Measurements from ENCODE around the gene AMPH.
A peak's percentile ranks its signal among the peaks of the same experiment; 100 is the strongest.

AMPH gene

DNA sequence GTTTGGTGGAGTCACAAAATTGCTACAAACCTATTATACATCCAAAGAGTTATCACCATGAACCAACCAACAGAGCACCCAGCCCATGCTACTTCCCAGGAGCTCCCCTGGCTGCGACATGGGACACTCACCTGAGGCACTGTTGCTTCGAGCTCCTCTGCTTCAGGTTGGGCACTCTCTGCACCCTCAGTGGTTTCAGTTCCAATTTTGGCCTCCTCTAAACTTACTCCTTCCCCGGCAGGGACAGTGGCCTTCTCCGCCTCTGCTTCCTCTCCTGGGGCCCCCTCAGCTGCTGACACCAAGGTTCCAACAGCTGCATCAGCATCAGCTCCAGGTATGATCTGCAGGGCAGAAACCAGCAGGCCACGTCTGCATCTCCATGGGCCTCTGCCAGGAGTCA, 237.3 kb downstream of the AMPH start:
- H3K4me3 ChIP-seq (ENCODE audit: low read depth, low read length), result no peak overlapping the region
- no peak for DNase-seq (ENCODE audit: low read depth)
- no peak for TF ChIP-seq CTCF (conservative IDR thresholded peaks at IDR 0.05; ENCODE audit: low read depth, low read length)

GRCh38 chr7:38391751-38392150, 239.4 kb downstream of the AMPH start:
- TF ChIP-seq CTCF (conservative IDR thresholded peaks at IDR 0.05; ENCODE audit: low read depth, low read length), result no peak
- DNase-seq (ENCODE audit: low read depth), result no peak
- H3K4me3 ChIP-seq (ENCODE audit: low read depth, low read length), result no peak overlapping the region

DNA sequence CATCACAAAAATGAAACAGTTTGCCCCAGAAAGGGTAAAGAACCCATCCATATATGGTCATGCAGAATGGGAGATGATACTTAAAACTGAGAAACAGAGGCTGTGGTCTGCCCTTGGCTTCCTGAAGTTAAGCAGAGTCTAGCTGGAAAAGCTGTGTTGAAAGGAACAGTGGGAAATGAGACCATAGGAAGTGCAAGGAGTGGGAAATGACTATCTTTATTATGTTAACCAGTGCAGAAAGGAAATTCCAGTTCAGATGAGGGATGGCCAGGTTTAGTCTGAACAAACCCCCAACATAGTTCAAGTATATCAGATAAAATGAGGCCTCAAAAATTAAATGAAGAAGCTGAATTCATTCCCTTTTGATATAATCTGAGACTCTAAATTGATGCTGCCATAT, 245.5 kb downstream of the AMPH start:
- TF ChIP-seq CTCF (conservative IDR thresholded peaks at IDR 0.05; ENCODE audit: low read depth, low read length), result no peak
- DNase-seq (ENCODE audit: low read depth), result no peak
- no peak overlapping the region for H3K4me3 ChIP-seq (ENCODE audit: low read depth, low read length)

DNA sequence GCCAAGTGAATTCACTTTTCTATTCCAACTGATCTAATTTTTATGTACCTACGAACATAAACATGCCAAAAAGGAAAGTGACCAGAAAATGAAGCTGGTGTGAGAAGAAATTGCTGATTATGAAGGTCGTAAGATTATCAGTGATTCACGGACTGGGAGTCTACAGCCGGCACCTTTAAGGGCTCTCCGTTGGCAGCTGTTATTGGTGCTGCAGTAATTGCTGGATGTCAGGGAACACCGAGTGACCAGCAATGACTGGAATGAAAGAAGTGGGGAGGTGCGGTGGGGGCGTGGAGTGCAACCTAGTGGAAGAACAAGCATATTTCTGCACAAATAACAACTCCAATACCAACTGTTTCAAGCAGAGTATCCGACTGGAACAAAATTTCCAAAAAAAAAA, 247.9 kb downstream of the AMPH start:
- no peak for TF ChIP-seq CTCF (conservative IDR thresholded peaks at IDR 0.05; ENCODE audit: low read depth, low read length)
- H3K4me3 ChIP-seq (ENCODE audit: low read depth, low read length), result no peak overlapping the region
- DNase-seq (ENCODE audit: low read depth), result no peak

DNA sequence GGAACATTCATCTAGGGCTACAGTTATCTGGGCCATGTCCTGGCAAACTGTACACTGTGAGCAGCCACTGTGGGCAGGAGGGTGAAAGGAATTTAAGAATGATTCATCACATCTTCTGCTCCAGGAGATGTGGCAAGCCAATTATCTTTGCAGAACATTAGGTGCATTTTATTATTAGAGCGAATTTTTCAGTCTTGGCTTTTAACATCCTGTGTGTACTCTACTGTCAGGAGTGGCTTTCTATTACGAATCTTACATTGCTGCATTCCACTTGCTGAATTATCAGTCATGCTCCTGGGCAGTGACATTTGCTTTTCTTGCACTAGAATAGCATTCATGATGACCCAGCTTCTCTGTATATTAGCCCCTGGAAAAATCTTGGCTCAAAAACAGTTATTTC, 248.5 kb downstream of the AMPH start:
- H3K4me3 ChIP-seq (ENCODE audit: low read depth, low read length), result no peak overlapping the region
- peak; percentile 48 for DNase-seq (ENCODE audit: low read depth)
- no peak for TF ChIP-seq CTCF (conservative IDR thresholded peaks at IDR 0.05; ENCODE audit: low read depth, low read length)

DNA sequence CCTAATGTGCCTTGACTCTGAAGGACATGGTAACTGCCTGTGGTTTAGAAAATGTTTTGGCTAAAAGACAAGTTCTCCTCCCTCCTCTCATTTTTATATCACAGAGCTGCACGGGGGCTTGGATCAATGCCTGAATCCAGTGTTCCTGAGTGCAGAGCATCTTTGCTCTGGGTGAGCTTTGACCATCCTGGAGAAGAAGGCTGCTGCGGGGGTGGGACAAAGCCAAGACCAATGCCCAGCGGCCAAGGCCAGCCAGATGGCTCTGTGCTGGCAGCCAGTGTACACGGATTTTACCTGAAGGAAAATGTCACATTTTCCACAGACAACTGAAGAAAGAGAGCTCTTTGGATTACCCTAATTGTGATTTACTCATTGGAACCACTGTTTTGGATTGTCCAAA, 255.7 kb downstream of the AMPH start:
- no peak overlapping the region for H3K4me3 ChIP-seq (ENCODE audit: low read depth, low read length)
- TF ChIP-seq CTCF (conservative IDR thresholded peaks at IDR 0.05; ENCODE audit: low read depth, low read length), result no peak
- DNase-seq (ENCODE audit: low read depth), result no peak

GRCh38 chr7:38374507-38374906, 256.7 kb downstream of the AMPH start:
- DNase-seq (ENCODE audit: low read depth), result peak; percentile 67
- TF ChIP-seq CTCF (conservative IDR thresholded peaks at IDR 0.05; ENCODE audit: low read depth, low read length), result peak; percentile 66
- no peak overlapping the region for H3K4me3 ChIP-seq (ENCODE audit: low read depth, low read length)
